Stimulated activated effector memory CD8-positive, alpha-beta T cell treated with anti-CD3 and anti-CD28 coated beads, Interleukin-12 subunit alpha, Interleukin-12 subunit beta, amount 100 ng/mL, for 72 hours (primary cell): ENCODE data around the gene UFD1.

Experiments used
- ATAC-seq: fragments of 150-1000 bp; cut with Tn5 transposase; 2 replicates; pipeline ENCODE4 v1.10.0; 2021
- DNase-seq, 2 donors: peaks; one replicate each; pipeline ENCODE4 v3.0.0; 2021 to 2022; ENCODE audit warnings: low spot score in 2 of 2
- H3K27ac Mint-ChIP-seq: one replicate; pipeline ENCODE4 v1.8.0; 2022; ENCODE audit warnings: mild to moderate bottlenecking, mixed read lengths
- H3K36me3 Mint-ChIP-seq: one replicate; pipeline ENCODE4 v1.8.0; 2022; ENCODE audit warnings: mild to moderate bottlenecking, mixed read lengths
- H3K4me1 Mint-ChIP-seq: one replicate; pipeline ENCODE4 v1.8.0; 2022; ENCODE audit warnings: mixed read lengths
- H3K4me3 Mint-ChIP-seq: one replicate; pipeline ENCODE4 v1.8.0; 2022; ENCODE audit warnings: mild to moderate bottlenecking, mixed read lengths
- H3K9me3 Mint-ChIP-seq: one replicate; pipeline ENCODE4 v1.8.0; 2022; ENCODE audit warnings: mixed read lengths

The UFD1 gene

GRCh38 chr22:19478901-19479354 is at the start of gene UFD1:
Gene UFD1 (minus strand): TSS chr22:19479193. CDS start chr22:19479085, 108 bp downstream.
- H3K4me1 Mint-ChIP-seq = peaks cover 38% of the 10 kb centered on the region
- peak; percentile 74 for ATAC-seq
- no peaks in the 10 kb centered on the region for H3K9me3 Mint-ChIP-seq
- peaks cover 68% of the 10 kb centered on the region for H3K36me3 Mint-ChIP-seq
- peak; percentile 66 to 91 for DNase-seq
- H3K27ac Mint-ChIP-seq = peak within 1 kb of the TSS; percentile 100
- H3K4me3 Mint-ChIP-seq = peak within 1 kb of the TSS; percentile 98

GRCh38 chr22:19527861-19528417 is 48.9 kb upstream of the UFD1 start:
- peaks cover 9% of the 10 kb centered on the region for H3K4me1 Mint-ChIP-seq
- no peak for ATAC-seq

GRCh38 chr22:19527321-19527721 is 48.3 kb upstream of the UFD1 start:
- DNase-seq (no peak), ATAC-seq (no peak)
- Mint-ChIP-seq H3K4me3 (no peak overlapping the region), H3K4me1 (peaks cover 13% of the 10 kb centered on the region), H3K27ac (no peak overlapping the region), H3K9me3 (no peaks in the 10 kb centered on the region), H3K36me3 (no peaks in the 10 kb centered on the region)

More at GRCh38 chr22:19527861-19528417, 48.9 kb upstream of the UFD1 start:
- no peak overlapping the region for H3K4me3 Mint-ChIP-seq
- no peaks in the 10 kb centered on the region for H3K36me3 Mint-ChIP-seq
- H3K9me3 Mint-ChIP-seq = no peaks in the 10 kb centered on the region
- DNase-seq = no peak
- no peak overlapping the region for H3K27ac Mint-ChIP-seq

GRCh38 chr22:19526702-19527111 is 47.7 kb upstream of the UFD1 start:
- no peak overlapping the region for H3K27ac Mint-ChIP-seq
- peaks cover 13% of the 10 kb centered on the region for H3K4me1 Mint-ChIP-seq
- no peak overlapping the region for H3K4me3 Mint-ChIP-seq
- no peak for ATAC-seq
- DNase-seq = no peak
- no peaks in the 10 kb centered on the region for H3K9me3 Mint-ChIP-seq
- H3K36me3 Mint-ChIP-seq = no peaks in the 10 kb centered on the region

GRCh38 chr22:19526076-19526701 is 47.2 kb upstream of the UFD1 start:
- Mint-ChIP-seq H3K36me3 (peaks cover 2% of the 10 kb centered on the region), H3K4me1 (peaks cover 13% of the 10 kb centered on the region), H3K27ac (no peak overlapping the region), H3K9me3 (no peaks in the 10 kb centered on the region), H3K4me3 (no peak overlapping the region)
- ATAC-seq (no peak), DNase-seq (no peak)

GRCh38 chr22:19525666-19526065 is 46.7 kb upstream of the UFD1 start:
- ATAC-seq = no peak
- no peak for DNase-seq
- peaks cover 13% of the 10 kb centered on the region for H3K4me1 Mint-ChIP-seq
- H3K27ac Mint-ChIP-seq = no peak overlapping the region
- H3K4me3 Mint-ChIP-seq = no peak overlapping the region
- H3K9me3 Mint-ChIP-seq = no peaks in the 10 kb centered on the region
- peaks cover 7% of the 10 kb centered on the region for H3K36me3 Mint-ChIP-seq

GRCh38 chr22:19525116-19525660 is 46.2 kb upstream of the UFD1 start:
- DNase-seq (no peak), ATAC-seq (no peak)
- peak overlapping the region; percentile 51 for H3K4me3 Mint-ChIP-seq
- H3K36me3 Mint-ChIP-seq = peaks cover 7% of the 10 kb centered on the region
- H3K9me3 Mint-ChIP-seq = no peaks in the 10 kb centered on the region
- H3K4me1 Mint-ChIP-seq = peaks cover 13% of the 10 kb centered on the region
- H3K27ac Mint-ChIP-seq = no peak overlapping the region

- H3K4me3 Mint-ChIP-seq = peak within 1 kb of the TSS; percentile 51
- H3K4me1 Mint-ChIP-seq = peaks cover 13% of the 10 kb centered on the region
- H3K36me3 Mint-ChIP-seq = peaks cover 7% of the 10 kb centered on the region
- ATAC-seq (peak; percentile 11), DNase-seq (no peak)
- H3K27ac Mint-ChIP-seq = no peak within 1 kb of the TSS
- H3K9me3 Mint-ChIP-seq = no peaks in the 10 kb centered on the region
Observed at GRCh38 chr22:19524170-19525115, 45.5 kb upstream of the UFD1 start, which contains the start of gene CLDN5. Gene CLDN5 (minus strand): TSS chr22:19524410. CDS start chr22:19524255, 155 bp downstream.

GRCh38 chr22:19523240-19524169 is 44.5 kb upstream of the UFD1 start:
- no peak for DNase-seq
- Mint-ChIP-seq H3K4me3 (peak overlapping the region; percentile 26), H3K9me3 (no peaks in the 10 kb centered on the region), H3K36me3 (peaks cover 7% of the 10 kb centered on the region), H3K27ac (peak overlapping the region; percentile 73), H3K4me1 (peaks cover 13% of the 10 kb centered on the region)
- ATAC-seq = peak; percentile 48

GRCh38 chr22:19522881-19523239 is 43.9 kb upstream of the UFD1 start:
- ATAC-seq (no peak), DNase-seq (no peak)
- Mint-ChIP-seq H3K27ac (peak overlapping the region; percentile 73), H3K36me3 (peaks cover 7% of the 10 kb centered on the region), H3K4me1 (peaks cover 13% of the 10 kb centered on the region), H3K9me3 (no peaks in the 10 kb centered on the region), H3K4me3 (peak overlapping the region; percentile 26)

- Mint-ChIP-seq H3K36me3 (peaks cover 7% of the 10 kb centered on the region), H3K27ac (peak overlapping the region; percentile 73), H3K9me3 (no peaks in the 10 kb centered on the region), H3K4me1 (peaks cover 13% of the 10 kb centered on the region), H3K4me3 (peak overlapping the region; percentile 26)
- no peak for ATAC-seq
- no peak for DNase-seq
Observed at GRCh38 chr22:19522190-19522880, 43.3 kb upstream of the UFD1 start.

- no peak for ATAC-seq
- no peak overlapping the region for H3K27ac Mint-ChIP-seq
- peaks cover 7% of the 10 kb centered on the region for H3K36me3 Mint-ChIP-seq
- DNase-seq = no peak
- peaks cover 13% of the 10 kb centered on the region for H3K4me1 Mint-ChIP-seq
- H3K4me3 Mint-ChIP-seq = no peak overlapping the region
- no peaks in the 10 kb centered on the region for H3K9me3 Mint-ChIP-seq
Observed at GRCh38 chr22:19520566-19521305, 41.7 kb upstream of the UFD1 start.

- no peaks in the 10 kb centered on the region for H3K9me3 Mint-ChIP-seq
- peaks cover 7% of the 10 kb centered on the region for H3K36me3 Mint-ChIP-seq
- no peak for DNase-seq
- H3K4me3 Mint-ChIP-seq = no peak overlapping the region
- ATAC-seq = no peak
- peaks cover 12% of the 10 kb centered on the region for H3K4me1 Mint-ChIP-seq
- no peak overlapping the region for H3K27ac Mint-ChIP-seq
Observed at GRCh38 chr22:19520007-19520406, 41.0 kb upstream of the UFD1 start.
